CD4-positive, alpha-beta T cell (primary cell): Measurements from ENCODE around the gene TAAR5. TPM values are rescaled to one million over a fixed set of nuclear protein-coding genes. Genes with fewer than 3 reads are reported as not detected.
"Not testable (repeated sequence)": the region's sequence is repeated elsewhere in the genome, so short reads cannot be mapped to it uniquely, and the experiment has no call there.

Source experiments
- ATAC-seq: fragments of 200-7000 bp; cut with Tn5 transposase; one replicate; pipeline ENCODE4 v1.10.0; 2022; ENCODE audit warnings: mild to moderate bottlenecking; ENCODE audit not compliant: poor library complexity
- CTCF ChIA-PET: fragments of 350-600 bp; sonication (Branson Sonifier 250); formaldehyde crosslinking; loops from one replicate; lab custom pipeline; 2021; ENCODE audit warnings: antibody characterized with exemption, inconsistent platforms; lab: Charles Lee
- POLR2A ChIA-PET: fragments of 350-600 bp; sonication (Branson Sonifier 250); formaldehyde crosslinking; loops from one replicate; lab custom pipeline; 2021; ENCODE audit warnings: antibody characterized with exemption, inconsistent platforms; lab: Charles Lee
- DNase-seq, 14 experiments: peaks; one replicate each; pipeline ENCODE4 v3.0.0-alpha.2; 2013 to 2020; ENCODE audit warnings: mixed read lengths in 2 of 14
- H3K27ac ChIP-seq, 2 donors: one replicate each; pipeline versions ENCODE4 v1.5.1 to v1.7.0; 2013; ENCODE audit warnings: low read length in 2 of 2, low read depth in 1 of 2, mild to moderate bottlenecking in 1 of 2
- H3K27me3 ChIP-seq, 2 experiments: 1 replicate in 1 of 2; 2 replicates in 1 of 2; pipeline versions ENCODE4 v1.6.1 to v1.7.0; 2013; ENCODE audit warnings: low read length in 2 of 2, control low read depth in 1 of 2, mild to moderate bottlenecking in 1 of 2, moderate library complexity in 1 of 2; ENCODE audit not compliant: insufficient read depth in 2 of 2, control insufficient read depth in 1 of 2
- H3K36me3 ChIP-seq: one replicate; pipeline ENCODE4 v1.6.1; 2013; ENCODE audit warnings: low read length, control low read depth; ENCODE audit not compliant: insufficient read depth
- H3K4me1 ChIP-seq: one replicate; pipeline ENCODE4 v1.6.1; 2013; ENCODE audit warnings: low read length, control low read depth; ENCODE audit not compliant: insufficient read depth
- H3K4me3 ChIP-seq: one replicate; pipeline ENCODE4 v1.5.1; 2013; ENCODE audit warnings: mild to moderate bottlenecking, low read length, moderate library complexity
- H3K9me3 ChIP-seq, 2 experiments: 1 replicate in 1 of 2; 2 replicates in 1 of 2; pipeline versions ENCODE4 v1.6.1 to v1.7.0; 2013; ENCODE audit warnings: low read length in 2 of 2, mild to moderate bottlenecking in 2 of 2, control low read depth in 1 of 2, moderate library complexity in 1 of 2; ENCODE audit not compliant: control insufficient read depth in 1 of 2, insufficient read depth in 1 of 2
- H3K27ac Mint-ChIP-seq: one replicate; pipeline ENCODE4 v1.8.0; 2020; ENCODE audit warnings: mixed read lengths
- H3K27me3 Mint-ChIP-seq: one replicate; pipeline ENCODE4 v1.8.0; 2021; ENCODE audit warnings: mixed read lengths
- H3K36me3 Mint-ChIP-seq: one replicate; pipeline ENCODE4 v1.8.0; 2021; ENCODE audit warnings: low read depth, mixed read lengths
- H3K4me1 Mint-ChIP-seq: one replicate; pipeline ENCODE4 v1.8.0; 2021; ENCODE audit warnings: low read depth, mixed read lengths
- H3K4me3 Mint-ChIP-seq: one replicate; pipeline ENCODE4 v1.8.0; 2020; ENCODE audit warnings: mild to moderate bottlenecking, mixed read lengths
- H3K9me3 Mint-ChIP-seq: one replicate; pipeline ENCODE4 v1.8.0; 2020; ENCODE audit warnings: mixed read lengths
- CTCF ChIP-seq: fragments of 200-600 bp; IDR thresholded peaks from one replicate; pipeline ENCODE4 v1.8.0; 2022; ENCODE audit warnings: antibody characterized with exemption, mild to moderate bottlenecking
- intact Hi-C, 2 experiments: fragments of 100-400 bp; cut with DNase I in 1 of 2; cut with micrococcal nuclease in 1 of 2; formaldehyde crosslinking; loops; one replicate each; pipeline versions ENCODE4 v1.15.1 to v1.9.0; 2023 to 2025; cut with DNase I, micrococcal nuclease
- total RNA-seq, 174 experiments: library from RNA in 2 of 174; stranded (reverse) in 2 of 174; gene quantifications; one replicate each; pipeline ENCODE4 v1.2.3 and lab custom pipeline; 2021 to 2026

The TAAR5 gene
- total RNA-seq, 2 experiments from 2014 or later = not detected

- Mint-ChIP-seq H3K36me3 (no peaks in the 10 kb centered on the region), H3K4me3 (no peak overlapping the region), H3K27ac (no peak overlapping the region), H3K9me3 (no peaks in the 10 kb centered on the region), H3K27me3 (peaks cover 9% of the 10 kb centered on the region), H3K4me1 (no peaks in the 10 kb centered on the region)
- no peaks in the 10 kb centered on the region for H3K4me1 ChIP-seq
- H3K4me3 ChIP-seq = no peak overlapping the region
- no peaks in the 10 kb centered on the region for H3K9me3 ChIP-seq
- H3K27ac ChIP-seq = no peak overlapping the region
- no peak for TF ChIP-seq CTCF
- CTCF ChIA-PET = no interaction called here
- POLR2A ChIA-PET = interaction anchor here (1.3 kb wide), 1 partner anchor 10 kb away, joined by 3 read pairs; no protein-coding TSS in a partner anchor
- no peak for DNase-seq
- ATAC-seq = no peak
- H3K27me3 ChIP-seq = no peaks in the 10 kb centered on the region
- no peaks in the 10 kb centered on the region for H3K36me3 ChIP-seq
- intact Hi-C loops = no loop called here
These were observed 15.2 kb upstream of the TAAR5 start for GRCh38 chr6:132604635-132605152.

GRCh38 chr6:132600900-132601299, 11.4 kb upstream of the TAAR5 start:
- H3K27ac ChIP-seq, ATAC-seq, H3K4me3 Mint-ChIP-seq, CTCF ChIA-PET, POLR2A ChIA-PET, DNase-seq, H3K4me3 ChIP-seq, H3K4me1 Mint-ChIP-seq, H3K27ac Mint-ChIP-seq, H3K36me3 Mint-ChIP-seq, intact Hi-C loops, H3K9me3 Mint-ChIP-seq, H3K9me3 ChIP-seq, H3K36me3 ChIP-seq, H3K4me1 ChIP-seq: not testable (repeated sequence)
- peaks cover 17% of the 10 kb centered on the region for H3K27me3 Mint-ChIP-seq
- peaks cover 5 to 11% of the 10 kb centered on the region in 2 experiments for H3K27me3 ChIP-seq

- Mint-ChIP-seq H3K9me3 (no peaks in the 10 kb centered on the region), H3K36me3 (no peaks in the 10 kb centered on the region), H3K4me3 (no peak overlapping the region), H3K4me1 (no peaks in the 10 kb centered on the region), H3K27me3 (peaks cover 22% of the 10 kb centered on the region), H3K27ac (no peak overlapping the region)
- Histone ChIP-seq H3K27me3 (peaks cover 5 to 16% of the 10 kb centered on the region in 2 experiments), H3K4me1 (no peaks in the 10 kb centered on the region), H3K9me3 (no peaks in the 10 kb centered on the region), H3K36me3 (no peaks in the 10 kb centered on the region), H3K27ac (no peak overlapping the region), H3K4me3 (no peak overlapping the region)
- no peak for TF ChIP-seq CTCF
- intact Hi-C loops = no loop called here
- ATAC-seq = no peak
- CTCF ChIA-PET = no interaction called here
- DNase-seq = no peak
- POLR2A ChIA-PET = no interaction called here
These were observed 8.9 kb upstream of the TAAR5 start for GRCh38 chr6:132598473-132598872.

GRCh38 chr6:132596201-132596600, 6.7 kb upstream of the TAAR5 start:
- H3K36me3 ChIP-seq = no peaks in the 10 kb centered on the region
- no peaks in the 10 kb centered on the region for H3K4me1 Mint-ChIP-seq
- DNase-seq (no peak), ATAC-seq (no peak)
- peaks cover 27% of the 10 kb centered on the region for H3K27me3 Mint-ChIP-seq
- no peak overlapping the region for H3K27ac ChIP-seq
- ChIA-PET POLR2A (no interaction called here), CTCF (no interaction called here)
- no peaks in the 10 kb centered on the region for H3K9me3 ChIP-seq
- intact Hi-C loops = no loop called here
- H3K27me3 ChIP-seq = peaks cover 5 to 17% of the 10 kb centered on the region in 2 experiments
- no peak overlapping the region for H3K27ac Mint-ChIP-seq
- H3K4me3 Mint-ChIP-seq = no peak overlapping the region
- TF ChIP-seq CTCF = no peak
- no peaks in the 10 kb centered on the region for H3K4me1 ChIP-seq
- no peak overlapping the region for H3K4me3 ChIP-seq
- H3K36me3 Mint-ChIP-seq = no peaks in the 10 kb centered on the region
- no peaks in the 10 kb centered on the region for H3K9me3 Mint-ChIP-seq
